Measurements from ENCODE around the gene DMD. TPM values are rescaled to one million over a fixed set of nuclear protein-coding genes. Genes with fewer than 3 reads are reported as not detected.

DMD gene
- total RNA-seq, 4 donors from 2014 or later = 27.7 to 54.7 (median 34.4) TPM

DNA sequence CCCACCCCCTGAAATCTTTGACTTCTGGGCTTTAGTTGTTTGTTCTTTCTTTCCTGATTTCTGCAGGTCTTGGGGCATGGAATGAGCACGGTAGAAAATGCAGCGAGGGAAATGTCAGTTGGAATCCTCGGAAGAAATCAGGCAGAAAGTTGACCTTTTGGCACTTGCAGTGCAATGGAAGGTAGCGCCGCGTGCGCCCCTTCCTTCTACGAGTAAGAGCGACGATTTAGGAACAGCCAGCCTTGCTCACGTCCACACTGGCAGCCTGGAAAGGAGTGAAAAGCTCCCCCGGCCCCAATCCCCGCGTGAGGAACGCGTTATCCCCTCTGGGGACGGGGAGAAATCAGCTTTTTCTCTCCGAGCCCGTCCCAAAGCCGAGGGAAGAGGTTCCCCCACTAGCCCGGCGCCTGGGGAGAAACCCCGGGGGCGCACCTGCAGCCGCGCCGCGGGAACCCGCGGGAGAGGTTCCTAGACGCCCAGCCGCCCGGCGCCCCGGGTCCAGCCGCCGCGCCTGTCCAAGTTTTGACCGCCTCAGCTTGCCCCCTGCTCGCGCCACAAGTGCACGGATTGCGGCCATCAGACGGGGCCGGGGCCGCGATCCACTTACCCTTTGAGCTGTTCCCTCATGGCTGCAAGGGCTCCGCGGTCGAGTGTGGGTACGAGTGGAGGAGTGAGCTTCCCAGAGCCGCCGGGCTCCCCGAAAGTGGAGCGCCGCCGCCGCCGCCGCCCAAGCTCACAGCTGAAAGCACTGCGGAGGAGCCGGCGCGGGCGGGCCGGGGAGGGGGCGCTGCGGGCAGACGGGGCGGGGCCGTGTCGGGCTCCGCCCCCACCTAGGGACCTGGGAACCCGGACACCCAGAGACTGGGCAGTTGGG lies 1944.9 kb downstream of the DMD start:
- ATAC-seq (ENCODE audit: low FRiP score) (peak; percentile 85), DNase-seq (ENCODE audit: low spot score) (no peak)
- TF ChIP-seq, protein P1, sequence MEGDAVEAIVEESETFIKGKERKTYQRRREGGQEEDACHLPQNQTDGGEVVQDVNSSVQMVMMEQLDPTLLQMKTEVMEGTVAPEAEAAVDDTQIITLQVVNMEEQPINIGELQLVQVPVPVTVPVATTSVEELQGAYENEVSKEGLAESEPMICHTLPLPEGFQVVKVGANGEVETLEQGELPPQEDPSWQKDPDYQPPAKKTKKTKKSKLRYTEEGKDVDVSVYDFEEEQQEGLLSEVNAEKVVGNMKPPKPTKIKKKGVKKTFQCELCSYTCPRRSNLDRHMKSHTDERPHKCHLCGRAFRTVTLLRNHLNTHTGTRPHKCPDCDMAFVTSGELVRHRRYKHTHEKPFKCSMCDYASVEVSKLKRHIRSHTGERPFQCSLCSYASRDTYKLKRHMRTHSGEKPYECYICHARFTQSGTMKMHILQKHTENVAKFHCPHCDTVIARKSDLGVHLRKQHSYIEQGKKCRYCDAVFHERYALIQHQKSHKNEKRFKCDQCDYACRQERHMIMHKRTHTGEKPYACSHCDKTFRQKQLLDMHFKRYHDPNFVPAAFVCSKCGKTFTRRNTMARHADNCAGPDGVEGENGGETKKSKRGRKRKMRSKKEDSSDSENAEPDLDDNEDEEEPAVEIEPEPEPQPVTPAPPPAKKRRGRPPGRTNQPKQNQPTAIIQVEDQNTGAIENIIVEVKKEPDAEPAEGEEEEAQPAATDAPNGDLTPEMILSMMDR (IDR thresholded peaks at IDR 0.05) = no peak

DNA sequence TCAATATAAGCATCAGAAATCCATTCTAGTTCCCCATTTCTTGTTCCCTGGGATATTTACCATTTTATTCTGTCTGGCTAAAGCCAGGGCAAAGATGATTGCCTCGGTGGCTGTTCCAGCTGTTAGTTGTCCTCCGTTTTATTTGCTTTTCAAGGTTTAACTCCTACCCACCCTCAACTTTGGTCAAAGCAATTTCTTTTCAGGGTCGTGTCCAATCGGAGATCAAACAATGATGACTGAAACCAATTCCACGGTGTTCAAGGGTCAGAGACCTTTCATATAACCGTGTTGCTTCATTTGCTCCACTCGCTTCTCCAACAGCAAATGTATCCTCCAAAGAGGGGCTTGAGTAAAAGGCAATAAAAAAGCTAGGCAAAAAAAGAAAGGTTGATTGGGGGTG lies 1946.0 kb downstream of the DMD start:
- TF ChIP-seq, protein P1 (IDR thresholded peaks at IDR 0.05) = no peak
- DNase-seq (ENCODE audit: low spot score) = no peak
- ATAC-seq (ENCODE audit: low FRiP score) = no peak

DNA sequence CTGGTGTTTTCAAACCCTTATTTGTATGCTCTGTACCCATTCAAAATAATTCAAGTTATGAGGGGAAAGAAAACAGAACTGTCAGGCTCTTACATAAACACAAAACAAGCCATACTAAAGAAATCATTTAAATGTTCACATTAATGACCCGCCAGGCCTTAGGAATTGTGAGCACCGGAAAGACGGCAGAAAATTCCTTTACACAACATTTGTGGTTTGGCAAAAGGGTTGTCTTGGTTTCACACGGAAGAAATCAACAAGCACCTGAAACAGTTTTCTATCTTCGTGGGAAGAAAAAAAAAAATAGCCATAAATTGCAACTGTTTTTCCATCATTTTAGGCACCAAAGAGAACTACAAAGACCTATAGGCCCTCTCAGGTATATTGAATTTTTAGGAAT lies 1951.0 kb downstream of the DMD start:
- DNase-seq (ENCODE audit: low spot score) (no peak), ATAC-seq (ENCODE audit: low FRiP score) (no peak)
- TF ChIP-seq, protein P1 (IDR thresholded peaks at IDR 0.05) = no peak

DNA sequence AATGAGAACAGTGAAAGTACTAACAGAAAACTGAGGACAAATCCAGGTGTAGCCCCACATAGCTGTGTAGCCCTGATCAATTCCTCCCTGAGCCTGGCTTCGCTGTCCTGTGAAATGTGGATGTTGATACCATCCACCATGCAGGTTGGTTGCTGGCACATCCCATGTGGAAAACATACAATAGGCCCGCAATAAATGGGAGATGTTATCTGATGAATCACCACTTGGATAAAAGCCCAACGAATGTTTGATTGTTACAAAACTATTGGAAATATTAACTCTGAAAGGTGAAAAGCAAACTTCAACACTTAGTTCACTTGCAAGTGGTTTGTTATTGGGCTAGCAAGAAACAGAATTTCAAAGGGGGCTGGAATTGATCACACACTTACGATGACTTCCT lies 1953.2 kb downstream of the DMD start:
- no peak for DNase-seq (ENCODE audit: low spot score)
- TF ChIP-seq, protein P1 (IDR thresholded peaks at IDR 0.05) = no peak
- ATAC-seq (ENCODE audit: low FRiP score) = no peak

DNA sequence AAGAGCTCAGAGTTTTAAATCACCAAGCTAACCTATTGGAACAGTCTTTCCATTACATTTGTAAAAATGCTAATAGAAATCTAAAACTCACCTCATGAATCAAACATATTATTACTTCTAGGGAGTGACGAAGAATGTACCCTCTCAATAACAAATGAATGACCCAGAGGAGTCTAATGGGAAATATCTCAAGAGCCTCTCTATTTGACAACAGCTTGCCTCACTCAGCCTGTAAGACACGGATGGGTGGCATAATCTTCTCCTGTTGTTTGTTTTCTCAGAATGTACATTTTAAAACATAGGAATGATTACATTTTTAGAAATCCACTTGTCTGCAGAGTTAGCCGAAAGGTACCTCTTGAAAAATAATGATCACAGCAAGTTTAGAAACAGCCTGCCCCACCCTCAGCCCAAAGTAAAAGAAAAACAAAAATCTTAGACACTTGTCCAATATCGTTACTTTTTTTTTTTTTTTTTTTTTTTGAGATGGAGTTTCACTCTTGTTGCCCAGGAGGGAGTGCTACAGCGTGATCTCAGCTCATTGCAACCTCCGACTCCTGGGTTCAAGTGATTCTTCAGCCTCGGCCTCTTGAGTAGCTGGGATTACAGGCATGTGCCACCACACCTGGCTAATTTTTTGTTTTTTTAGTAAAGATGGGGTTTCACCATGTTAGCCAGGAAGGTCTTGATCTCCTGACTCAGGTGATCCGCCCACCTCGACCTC lies 1955.9 kb downstream of the DMD start:
- DNase-seq (ENCODE audit: low spot score) (no peak), ATAC-seq (ENCODE audit: low FRiP score) (no peak)
- TF ChIP-seq, protein P1 (IDR thresholded peaks at IDR 0.05) = no peak

DNA sequence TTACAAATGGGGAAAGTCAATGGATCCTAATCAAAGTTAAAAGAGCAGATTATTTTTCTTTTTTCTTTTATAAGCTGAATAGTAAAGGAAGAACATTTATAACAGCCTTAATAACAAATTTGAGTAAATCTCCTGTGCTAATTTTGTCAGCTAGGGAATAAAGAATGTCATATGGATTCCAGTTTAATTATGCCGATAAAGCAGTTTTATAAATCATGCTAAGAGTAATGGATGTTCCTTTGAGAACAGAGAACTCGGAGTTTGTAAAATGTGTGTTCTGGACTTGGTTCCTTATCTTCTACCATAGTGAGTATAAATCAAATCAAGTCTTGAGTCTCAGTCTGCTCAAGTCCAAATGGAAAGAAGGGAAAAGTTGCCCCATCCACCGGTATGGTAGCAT lies 1959.2 kb downstream of the DMD start:
- DNase-seq (ENCODE audit: low spot score) (no peak), ATAC-seq (ENCODE audit: low FRiP score) (no peak)

More for the DNA sequence above, 1959.2 kb downstream of the DMD start:
- TF ChIP-seq, protein P1 (IDR thresholded peaks at IDR 0.05) = no peak
